ENCODE results near the gene CRIM1.

The CRIM1 gene

DNA sequence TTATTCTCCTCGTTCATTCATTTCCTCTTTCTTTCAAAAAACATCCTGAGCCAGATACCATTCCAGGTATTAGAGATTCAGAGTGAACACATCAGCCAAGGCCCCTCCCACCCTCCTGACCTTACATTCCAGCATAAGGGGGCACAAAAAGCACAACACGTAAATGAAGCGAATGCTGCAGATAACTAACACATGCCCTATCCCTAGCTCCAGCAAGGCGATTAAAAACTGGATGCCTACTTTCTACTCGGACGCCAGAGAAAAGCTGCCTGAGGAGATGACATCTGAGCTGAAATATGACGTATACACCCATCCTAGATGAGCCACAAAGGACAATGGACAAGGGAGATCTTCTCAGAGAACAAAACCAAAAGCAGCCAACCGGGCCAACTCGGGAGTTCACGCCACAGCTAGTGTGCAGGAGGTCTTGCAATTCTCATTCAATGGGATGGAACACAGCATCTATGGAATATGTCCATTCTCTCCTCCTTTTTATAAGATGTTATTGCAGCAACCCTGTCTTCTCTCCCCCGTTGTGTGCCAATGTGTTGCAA lies 208.9 kb downstream of the CRIM1 start:
- DNase-seq, result no peak

- DNase-seq, result no peak
Observed at GRCh38 chr2:36565712-36566111, 210.1 kb downstream of the CRIM1 start.

- no peak for DNase-seq
Observed at GRCh38 chr2:36566887-36567286, 211.3 kb downstream of the CRIM1 start.

- no peak for DNase-seq
Observed at GRCh38 chr2:36567711-36568408, 212.3 kb downstream of the CRIM1 start.

DNA sequence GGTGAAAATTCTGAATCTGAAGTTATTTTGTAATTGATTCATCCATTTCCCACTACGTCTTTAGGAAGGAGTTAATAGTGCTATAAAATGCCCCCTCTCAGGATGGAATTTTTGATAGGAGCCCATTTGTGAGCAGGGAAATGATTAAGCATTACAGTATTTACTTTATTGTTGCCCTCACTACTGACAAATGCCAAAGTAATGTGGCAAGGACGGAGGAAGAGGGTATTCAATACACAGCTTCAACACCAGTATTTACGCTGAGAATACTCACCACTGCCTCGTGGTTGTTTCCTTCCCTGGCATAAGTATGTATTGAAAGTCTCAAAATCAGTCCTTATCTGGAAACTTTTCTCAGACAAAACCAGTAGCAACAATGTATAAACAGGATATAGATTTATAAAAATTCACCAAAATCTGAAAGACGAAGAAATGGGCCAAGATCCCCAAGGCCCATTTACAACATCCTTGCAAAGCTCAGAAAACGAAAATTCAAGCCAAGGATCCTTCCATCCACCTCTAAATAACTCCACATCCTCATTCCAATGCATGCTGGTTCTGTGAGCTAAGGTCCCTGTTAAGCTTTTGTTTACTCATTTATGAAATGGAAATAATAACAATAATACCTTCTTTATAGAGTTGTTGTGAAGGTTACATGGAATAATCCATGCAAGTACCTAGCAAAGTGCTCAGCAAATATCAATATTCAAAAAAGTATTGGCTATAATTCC lies 213.1 kb downstream of the CRIM1 start:
- no peak for DNase-seq

- no peak for DNase-seq
Observed at GRCh38 chr2:36569267-36569856, 213.8 kb downstream of the CRIM1 start.

- no peak for DNase-seq
Observed at GRCh38 chr2:36570416-36570815, 214.8 kb downstream of the CRIM1 start.

DNA sequence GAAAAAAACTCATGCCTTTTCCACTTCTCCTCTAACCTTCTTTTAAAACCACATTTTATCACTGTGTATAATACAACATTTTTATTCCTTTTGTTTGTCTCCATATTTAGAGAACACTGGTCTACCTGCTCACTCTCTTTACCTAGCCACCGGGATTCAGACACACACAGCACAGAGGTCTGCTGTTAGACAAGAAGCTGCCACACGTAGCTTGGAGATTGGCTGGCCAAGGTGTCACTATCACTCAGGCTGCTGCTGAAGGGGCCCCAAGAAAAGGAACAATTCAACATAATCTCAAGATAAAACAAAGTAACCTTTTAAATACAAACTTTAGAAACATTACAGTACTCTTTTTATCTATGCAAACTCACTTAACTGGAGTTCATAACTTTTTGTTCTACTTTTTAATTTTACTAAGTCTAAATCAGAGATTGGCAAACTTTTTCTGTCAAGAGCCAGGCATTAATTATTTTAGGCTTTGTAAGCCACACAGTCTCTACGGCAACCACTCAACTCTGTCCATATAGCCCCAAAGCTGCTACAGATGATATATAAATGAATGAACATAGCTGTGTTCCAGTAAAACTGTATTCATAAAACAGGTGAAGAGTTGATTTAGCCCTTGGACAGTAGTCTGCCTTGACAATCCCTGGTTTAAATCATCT lies 216.6 kb downstream of the CRIM1 start:
- no peak for DNase-seq

- no peak for DNase-seq
Observed at GRCh38 chr2:36572719-36573059, 217.1 kb downstream of the CRIM1 start.

GRCh38 chr2:36573165-36573564 lies 217.6 kb downstream of the CRIM1 start:
- DNase-seq, result no peak

DNA sequence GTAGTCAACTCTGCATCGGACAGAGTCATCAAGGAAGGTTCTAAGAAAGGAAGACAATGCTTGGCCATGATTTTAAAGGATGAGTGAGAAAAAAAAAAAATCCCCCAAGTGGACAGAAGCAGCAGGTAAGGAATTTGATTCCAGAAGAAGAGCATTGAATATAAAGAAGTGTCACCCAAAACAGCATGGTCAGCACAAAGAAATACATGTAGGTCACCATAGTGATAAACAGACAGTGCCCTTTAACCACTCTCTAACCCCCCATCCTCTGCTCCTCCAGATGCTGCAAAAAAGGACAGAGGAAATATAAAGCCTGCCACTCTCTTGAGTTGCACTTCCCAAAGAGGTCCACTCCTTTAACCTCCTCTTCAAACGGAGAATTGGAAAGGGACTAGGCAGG lies 219.0 kb downstream of the CRIM1 start:
- DNase-seq, result no peak

- DNase-seq, result no peak
Observed at GRCh38 chr2:36577884-36578283, 222.3 kb downstream of the CRIM1 start.

GRCh38 chr2:36578343-36579296 lies 223.0 kb downstream of the CRIM1 start:
- no peak for DNase-seq

DNA sequence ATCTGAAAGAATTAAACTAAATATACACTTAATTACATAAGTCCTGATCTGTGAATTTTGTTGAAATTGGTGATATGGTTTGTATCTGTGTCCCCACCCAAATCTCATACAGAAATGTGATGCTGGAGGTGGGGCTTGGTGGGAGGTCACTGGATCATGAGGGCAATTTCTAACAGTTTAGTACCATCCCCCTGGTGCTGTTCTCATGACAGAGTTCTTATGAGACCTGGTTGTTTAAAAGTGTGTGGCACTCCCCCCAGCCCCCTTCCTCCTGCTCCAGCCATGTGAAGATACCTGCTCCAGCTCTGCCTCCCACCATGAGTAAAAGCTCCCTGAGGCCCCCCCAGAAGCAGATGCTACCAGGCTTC lies 223.7 kb downstream of the CRIM1 start:
- DNase-seq, result no peak

GRCh38 chr2:36582538-36582937 lies 227.0 kb downstream of the CRIM1 start:
- no peak for DNase-seq

GRCh38 chr2:36582951-36583350 lies 227.4 kb downstream of the CRIM1 start:
- DNase-seq, result no peak

DNA sequence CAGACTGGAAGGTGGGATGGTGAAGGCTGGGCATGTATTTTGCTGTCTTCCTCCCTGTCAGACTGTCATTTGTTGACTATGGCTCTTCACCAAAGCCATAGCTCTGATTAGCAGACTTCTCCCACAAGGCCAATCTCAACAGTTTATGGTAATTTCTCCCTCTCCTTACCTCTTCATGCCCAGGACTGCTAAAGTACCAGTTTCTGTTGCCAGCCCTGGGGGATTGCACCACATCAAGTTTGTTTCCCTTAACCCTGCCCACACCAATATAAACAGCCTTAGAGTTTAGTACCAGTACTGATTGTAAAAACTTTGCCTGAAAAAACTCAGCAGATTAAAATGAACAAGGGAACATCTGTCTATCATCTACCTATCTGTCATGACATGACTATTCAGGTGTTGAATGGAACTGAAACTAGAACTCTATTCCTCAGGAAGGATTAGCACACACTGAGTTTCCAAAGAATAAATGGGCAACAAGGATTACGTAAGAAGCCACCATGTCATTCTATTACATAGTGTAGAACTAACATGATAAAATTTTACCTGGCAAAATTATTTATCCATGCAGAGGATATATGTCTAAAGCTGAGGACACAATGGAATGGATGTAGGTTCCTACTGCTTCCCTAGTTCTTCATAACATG lies 228.7 kb downstream of the CRIM1 start:
- no peak for DNase-seq

- DNase-seq, result no peak
Observed at GRCh38 chr2:36586672-36587071, 231.1 kb downstream of the CRIM1 start.

GRCh38 chr2:36587101-36587500 lies 231.5 kb downstream of the CRIM1 start:
- no peak for DNase-seq

GRCh38 chr2:36587556-36587955 lies 232.0 kb downstream of the CRIM1 start:
- no peak for DNase-seq

DNA sequence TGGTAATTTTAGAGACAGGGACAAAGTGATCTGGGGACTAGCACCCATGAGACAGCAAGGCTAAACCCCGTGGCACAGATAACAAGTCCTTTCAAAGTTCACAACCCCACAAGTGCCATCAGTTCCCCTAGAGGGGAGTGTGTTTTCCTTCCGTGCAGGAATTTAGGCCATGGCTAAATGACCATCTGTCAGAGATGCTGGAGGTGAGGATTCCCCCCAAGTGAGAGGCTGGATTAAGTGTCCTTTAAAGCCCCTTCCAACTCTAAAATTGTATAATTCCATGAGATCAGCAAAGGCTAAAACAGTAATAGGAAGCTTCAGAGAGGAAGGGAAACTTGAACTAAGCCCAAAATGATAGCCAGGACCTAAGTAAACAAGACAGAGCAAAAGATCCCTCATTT lies 233.7 kb downstream of the CRIM1 start:
- DNase-seq, result no peak

- DNase-seq, result no peak
Observed at GRCh38 chr2:36594849-36595248, 239.3 kb downstream of the CRIM1 start.

Measured in central memory CD4-positive, alpha-beta T cell (primary cell).